Neural cell (in vitro differentiated cells): ENCODE data around the gene L3MBTL4. TPM values are rescaled to one million over a fixed set of nuclear protein-coding genes. Genes with fewer than 3 reads are reported as not detected.

Source experiments
- H2AFZ ChIP-seq: fragments of 200-600, 300-800 bp; sonication (generic), shearing (Covaris generic); 2 replicates; pipeline ENCODE4 v1.6.0; 2014; ENCODE audit warnings: low read depth, mild to moderate bottlenecking, antibody characterized with exemption, low read length, moderate library complexity
- H3F3A ChIP-seq: fragments of 200-600 bp; shearing (Covaris generic); 2 replicates; pipeline ENCODE4 v1.6.1; 2016; ENCODE audit warnings: mild to moderate bottlenecking, moderate library complexity, mixed read lengths, antibody characterized with exemption, low read length; ENCODE audit not compliant: insufficient read depth, poor library complexity, severe bottlenecking
- H3K27ac ChIP-seq: fragments of 200-600, 300-800 bp; sonication (generic), shearing (Covaris generic); 2 replicates; pipeline ENCODE4 v1.5.1; 2014; ENCODE audit warnings: mild to moderate bottlenecking, low read length, moderate library complexity
- H3K27me3 ChIP-seq: fragments of 300-800, 200-600 bp; sonication (generic), shearing (Covaris generic); 2 replicates; pipeline ENCODE4 v1.6.0; 2014; ENCODE audit warnings: mild to moderate bottlenecking, low read depth, low read length, moderate library complexity; ENCODE audit not compliant: insufficient read depth
- H3K36me3 ChIP-seq: fragments of 300-800, 200-600 bp; sonication (generic), shearing (Covaris generic); 2 replicates; pipeline ENCODE4 v1.5.1; 2014; ENCODE audit warnings: mild to moderate bottlenecking, antibody characterized with exemption, low read length, moderate library complexity; ENCODE audit not compliant: insufficient read depth
- H3K4me2 ChIP-seq: fragments of 300-800, 200-600 bp; sonication (generic), shearing (Covaris generic); 2 replicates; pipeline ENCODE4 v1.6.0; 2014; ENCODE audit warnings: mild to moderate bottlenecking, low read length
- H3K4me3 ChIP-seq: fragments of 300-800, 200-600 bp; sonication (generic), shearing (Covaris generic); 2 replicates; pipeline ENCODE4 v1.5.1; 2014; ENCODE audit warnings: mild to moderate bottlenecking, low read length, moderate library complexity
- H3K79me2 ChIP-seq: fragments of 200-600 bp; shearing (Covaris generic); replicated peaks from 2 replicates; pipeline ENCODE4 v1.6.0; 2014; ENCODE audit warnings: mild to moderate bottlenecking, low read length, moderate library complexity; ENCODE audit not compliant: insufficient read depth
- H3K9ac ChIP-seq: fragments of 300-800, 200-600 bp; sonication (generic), shearing (Covaris generic); 2 replicates; pipeline ENCODE4 v1.6.1; 2016; ENCODE audit warnings: mild to moderate bottlenecking, low read length, mixed read lengths
- H3K9me2 ChIP-seq: fragments of 200-600 bp; shearing (Covaris generic); 2 replicates; pipeline ENCODE4 v1.6.1; 2016; ENCODE audit warnings: mild to moderate bottlenecking, low read length, mixed read lengths; ENCODE audit not compliant: insufficient read depth
- H3K9me3 ChIP-seq: fragments of 200-600, 300-800 bp; sonication (generic), shearing (Covaris generic); 2 replicates; pipeline ENCODE4 v1.6.1; 2016; ENCODE audit warnings: mild to moderate bottlenecking, mixed run types, low read length, moderate library complexity, mixed read lengths
- H4K20me1 ChIP-seq: fragments of 200-600 bp; shearing (Covaris generic); 2 replicates; pipeline ENCODE4 v1.6.1; 2016; ENCODE audit warnings: mild to moderate bottlenecking, mixed run types; ENCODE audit not compliant: insufficient read depth
- CTCF ChIP-seq: fragments of 450-650 bp; IDR thresholded peaks from 2 replicates; pipeline ENCODE4 v1.5.1; 2014; ENCODE audit warnings: antibody characterized with exemption, mild to moderate bottlenecking, moderate library complexity; ENCODE audit not compliant: poor library complexity, severe bottlenecking
- EP300 ChIP-seq: fragments of 450-650 bp; conservative IDR thresholded peaks from 2 replicates; pipeline ENCODE4 v1.6.1; 2014; ENCODE audit warnings: antibody characterized with exemption, mild to moderate bottlenecking, moderate library complexity; ENCODE audit not compliant: poor library complexity, severe bottlenecking
- EZH2 ChIP-seq: fragments of 200-600, 300-800 bp; shearing (Covaris generic), sonication (generic); IDR thresholded peaks from 2 replicates; pipeline ENCODE4 v1.6.1; 2014; ENCODE audit warnings: antibody characterized with exemption, low read length, borderline replicate concordance, mild to moderate bottlenecking; ENCODE audit not compliant: insufficient read depth, poor library complexity, severe bottlenecking
- MXI1 ChIP-seq: fragments of 450-650 bp; conservative IDR thresholded peaks from 2 replicates; pipeline ENCODE4 v1.6.1; 2014; ENCODE audit warnings: antibody characterized with exemption, mild to moderate bottlenecking; ENCODE audit not compliant: poor library complexity, severe bottlenecking
- POLR2AphosphoS5 ChIP-seq: IDR thresholded peaks from 2 replicates; pipeline ENCODE4 v1.6.1; 2012
- RAD21 ChIP-seq: fragments of 450-650 bp; conservative IDR thresholded peaks from 2 replicates; pipeline ENCODE4 v1.6.1; 2014; ENCODE audit warnings: antibody characterized with exemption, mild to moderate bottlenecking, moderate library complexity
- REST ChIP-seq: IDR thresholded peaks from 2 replicates; pipeline ENCODE4 v1.6.1; 2012; ENCODE audit warnings: borderline replicate concordance
- SMC3 ChIP-seq: fragments of 450-650 bp; conservative IDR thresholded peaks from 2 replicates; pipeline ENCODE4 v1.6.1; 2014; ENCODE audit warnings: antibody characterized with exemption, mild to moderate bottlenecking, moderate library complexity; ENCODE audit not compliant: poor library complexity
- TAF1 ChIP-seq: IDR thresholded peaks from 2 replicates; pipeline ENCODE4 v1.6.1; 2012; ENCODE audit warnings: low read depth
- polyA plus RNA-seq: library from polyadenylated mRNA; depleted of rRNA; stranded (reverse); fragments of >200 nt; gene quantifications from 2 replicates; pipeline ENCODE4 v1.2.3, GENCODE V29; 2014

L3MBTL4 gene
- polyA plus RNA-seq, 1 donor from 2014 or later: 0.90 TPM

DNA sequence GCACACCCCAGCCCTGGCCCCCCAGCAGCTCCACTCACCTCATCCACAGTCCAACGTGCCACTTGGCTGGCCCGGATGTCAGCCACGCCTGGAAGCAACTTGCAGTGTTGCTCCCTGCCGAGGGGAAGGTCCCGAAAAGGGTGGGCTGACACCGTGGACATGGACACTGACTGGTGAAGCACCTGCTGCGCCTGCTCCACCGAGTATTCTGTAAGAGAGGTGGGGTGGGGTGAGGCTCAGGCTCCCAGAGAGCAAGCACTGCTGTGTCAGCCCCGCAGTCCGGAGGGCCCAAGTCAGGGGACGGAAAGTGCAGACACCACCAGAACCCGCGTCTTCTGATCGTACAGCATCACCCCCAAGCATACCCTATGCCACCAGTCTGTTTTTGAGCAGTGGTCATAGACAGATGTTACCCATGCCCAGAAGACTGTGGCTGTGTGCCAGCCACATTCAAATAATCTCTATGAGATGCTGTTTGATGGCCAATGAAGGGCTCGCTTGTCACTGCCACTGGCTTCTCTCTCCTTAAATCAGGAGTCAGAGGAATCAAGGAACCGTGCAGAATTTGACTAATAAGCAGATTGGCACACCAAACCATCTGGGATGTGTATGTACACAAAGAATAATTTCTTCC lies 445.2 kb downstream of the L3MBTL4 start:
- Histone ChIP-seq H3K79me2 (no peaks in the 10 kb centered on the region), H3K36me3 (no peaks in the 10 kb centered on the region), H3K4me2 (no peak overlapping the region), H4K20me1 (no peaks in the 10 kb centered on the region), H3K27ac (no peak overlapping the region), H2AFZ (no peak overlapping the region), H3K9ac (no peak overlapping the region), H3F3A (no peaks in the 10 kb centered on the region), H3K4me3 (no peak overlapping the region), H3K9me3 (no peaks in the 10 kb centered on the region), H3K27me3 (no peaks in the 10 kb centered on the region), H3K9me2 (no peaks in the 10 kb centered on the region)
- no peak for TF ChIP-seq EP300
- no peak for TF ChIP-seq MXI1
- no peak for TF ChIP-seq TAF1
- no peak for TF ChIP-seq REST
- no peak for TF ChIP-seq RAD21
- TF ChIP-seq POLR2AphosphoS5: no peak
- no peak for TF ChIP-seq EZH2
- TF ChIP-seq CTCF: no peak
- no peak for TF ChIP-seq SMC3

DNA sequence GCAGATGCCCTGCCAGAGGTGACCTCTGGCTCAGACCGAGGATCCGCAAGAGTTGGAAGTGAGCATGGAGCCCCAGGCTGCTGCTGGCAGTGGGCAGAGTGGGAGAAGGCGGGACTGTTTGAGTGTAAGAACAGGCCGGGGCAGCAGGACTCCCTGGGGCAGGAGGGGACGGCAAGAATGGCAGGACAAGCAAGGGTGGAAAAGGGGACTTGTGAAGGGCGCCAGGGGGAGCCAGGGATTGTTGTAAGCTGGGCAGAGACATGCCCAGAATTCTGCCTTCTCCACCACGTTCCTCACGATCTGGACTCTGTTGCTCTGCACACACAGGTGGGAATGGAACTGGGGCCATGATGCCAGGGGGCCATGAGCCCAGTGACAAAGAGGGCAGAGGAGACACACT lies 447.0 kb downstream of the L3MBTL4 start:
- no peak overlapping the region for H3K9ac ChIP-seq
- TF ChIP-seq CTCF: no peak
- TF ChIP-seq EP300: no peak
- no peak for TF ChIP-seq REST
- TF ChIP-seq EZH2: no peak
- TF ChIP-seq POLR2AphosphoS5: no peak
- TF ChIP-seq SMC3: no peak
- TF ChIP-seq MXI1: no peak
- TF ChIP-seq RAD21: no peak
- no peak for TF ChIP-seq TAF1
- H3K79me2 ChIP-seq: no peaks in the 10 kb centered on the region
- no peaks in the 10 kb centered on the region for H4K20me1 ChIP-seq
- no peaks in the 10 kb centered on the region for H3K36me3 ChIP-seq
- H3K4me2 ChIP-seq: no peak overlapping the region
- no peaks in the 10 kb centered on the region for H3K9me3 ChIP-seq
- H3K4me3 ChIP-seq: no peak overlapping the region
- no peaks in the 10 kb centered on the region for H3F3A ChIP-seq
- no peaks in the 10 kb centered on the region for H3K27me3 ChIP-seq
- H3K9me2 ChIP-seq: no peaks in the 10 kb centered on the region
- no peak overlapping the region for H2AFZ ChIP-seq
- no peak overlapping the region for H3K27ac ChIP-seq
